K562 (cell line): ENCODE results near the gene ST7. TPM values are rescaled to one million over a fixed set of nuclear protein-coding genes. Genes with fewer than 3 reads are reported as not detected.
A peak's percentile ranks its signal among the peaks of the same experiment; 100 is the strongest.

Experiments
- AFF4 ChIP-seq: sonication (generic); formaldehyde crosslinking; IDR thresholded peaks from 2 replicates; pipeline ENCODE4 v1.8.0; 2023; ENCODE audit warnings: mild to moderate bottlenecking, missing genetic modification reagents
- ATF3 ChIP-seq, 2 experiments: fragments of 450-650 bp in 1 of 2; sonication (generic) in 1 of 2; formaldehyde crosslinking in 1 of 2; IDR thresholded peaks in 1 of 2; conservative IDR thresholded peaks in 1 of 2; 2 replicates each; pipeline versions ENCODE4 v1.6.1 to v1.8.1; 2016 to 2023; ENCODE audit warnings: mild to moderate bottlenecking in 2 of 2, moderate library complexity in 2 of 2, inconsistent platforms in 1 of 2, missing genetic modification reagents in 1 of 2
- CREBBP ChIP-seq: IDR thresholded peaks from one replicate; pipeline ENCODE4 v1.6.1; 2012; ENCODE audit warnings: low read depth, mild to moderate bottlenecking, control low read depth, inconsistent platforms, low read length
- E2F3 ChIP-seq: fragments of 250-450 bp; sonication (Bioruptor Pico); IDR thresholded peaks from 2 replicates; pipeline ENCODE4 v1.4.0; 2020; ENCODE audit warnings: mild to moderate bottlenecking
- FOXP4 ChIP-seq: sonication (generic); formaldehyde crosslinking; IDR thresholded peaks from 2 replicates; pipeline ENCODE4 v1.8.0; 2022; ENCODE audit warnings: mild to moderate bottlenecking, missing genetic modification reagents, borderline replicate concordance
- HMG20A ChIP-seq: fragments of 450-650 bp; formaldehyde crosslinking; conservative IDR thresholded peaks from 2 replicates; pipeline ENCODE4 v1.4.0; 2020; ENCODE audit warnings: mild to moderate bottlenecking, mixed read lengths
- HNRNPLL ChIP-seq: fragments of 200-400 bp; formaldehyde crosslinking; IDR thresholded peaks from 2 replicates; pipeline ENCODE4 v1.6.1; 2017; ENCODE audit warnings: low read length, low read depth, mild to moderate bottlenecking; ENCODE audit not compliant: poor library complexity, severe bottlenecking
- LCOR ChIP-seq: sonication (generic); formaldehyde crosslinking; IDR thresholded peaks from 2 replicates; pipeline ENCODE4 v1.8.0; 2022; ENCODE audit warnings: mild to moderate bottlenecking, missing genetic modification reagents
- MEIS2 ChIP-seq: fragments of 450-650 bp; IDR thresholded peaks from 2 replicates; pipeline ENCODE4 v1.6.1; 2014; ENCODE audit warnings: mild to moderate bottlenecking; ENCODE audit not compliant: partially characterized antibody
- NFE2 ChIP-seq: IDR thresholded peaks from 2 replicates; pipeline ENCODE4 v1.6.1; 2014; ENCODE audit warnings: antibody characterized with exemption, low read depth
- NFRKB ChIP-seq: fragments of 450-650 bp; IDR thresholded peaks from 2 replicates; pipeline ENCODE4 v1.6.1; 2016; ENCODE audit warnings: low read depth
- POU5F1 ChIP-seq: fragments of 150-350 bp; IDR thresholded peaks from 2 replicates; pipeline ENCODE4 v1.6.1; 2014; ENCODE audit warnings: borderline replicate concordance, low read length, low read depth, mild to moderate bottlenecking; ENCODE audit not compliant: partially characterized antibody
- RBM39 ChIP-seq: fragments of 200-400 bp; formaldehyde crosslinking; optimal IDR thresholded peaks from 2 replicates; pipeline ENCODE3; 2018; ENCODE audit warnings: low read depth, low read length
- RUNX1 ChIP-seq: sonication (generic); IDR thresholded peaks from 2 replicates; pipeline ENCODE4 v1.6.1; 2016; ENCODE audit warnings: antibody characterized with exemption, low read depth
- TFAM ChIP-seq: fragments of 250-450 bp; sonication (Bioruptor Pico); conservative IDR thresholded peaks from 2 replicates; pipeline ENCODE4 v1.5.0; 2021; ENCODE audit warnings: mild to moderate bottlenecking, moderate library complexity
- TSHZ1 ChIP-seq: fragments of 250-450 bp; sonication (Bioruptor Pico); IDR thresholded peaks from 2 replicates; pipeline ENCODE4 v1.4.0; 2020; ENCODE audit warnings: mild to moderate bottlenecking, moderate library complexity
- ZNF436 ChIP-seq: fragments of 250-450, 450-650 bp; sonication (Bioruptor Pico); formaldehyde crosslinking; IDR thresholded peaks from 2 replicates; pipeline ENCODE4 v1.7.0; 2020; ENCODE audit warnings: mild to moderate bottlenecking
- polyA plus RNA-seq, 8 experiments: library from polyadenylated mRNA; depleted of rRNA in 4 of 8; stranded (reverse) in 5 of 8; unstranded in 3 of 8; fragments of >200 nt; fragmentation: Nextera tagmentation in 2 of 8; fragmentation: Illumina TruSeq in 1 of 8; extraction: Ambion mirVana in 2 of 8; extraction: Trizol in 1 of 8; gene quantifications; 2 replicates each; pipeline versions ENCODE4 v1.2.1 to v1.2.3, GENCODE V29; 2011 to 2014; ENCODE audit warnings: inconsistent platforms in 1 of 8, missing spikeins in 1 of 8
- total RNA-seq, 7 experiments: library from RNA; depleted of rRNA in 6 of 7; stranded (reverse); fragments of >200 nt in 6 of 7; fragmentation: Illumina TruSeq in 2 of 7; extraction: Trizol in 2 of 7; gene quantifications; 2 replicates each; pipeline versions ENCODE4 v1.2.1 to v1.2.3, GENCODE V29; 2011 to 2021; ENCODE audit warnings: low replicate concordance in 1 of 7

The ST7 gene
- total and polyA plus RNA-seq, 9 of the 15 experiments (the other 6 are each of a cell fraction or from before 2014, with no cell fraction given): 23.9 to 56.3 (median 36.9) TPM

- peak; percentile 64; the same call in 1 of the 2 replicates for TF ChIP-seq NFE2
- no peak for TF ChIP-seq CREBBP
- TF ChIP-seq LCOR (CRISPR knock-in tag): no peak
- no peak for TF ChIP-seq TFAM
- TF ChIP-seq HMG20A (CRISPR knock-in tag): no peak
- no peak for TF ChIP-seq NFRKB
- TF ChIP-seq MEIS2: no peak
- no peak for TF ChIP-seq FOXP4 (CRISPR knock-in tag)
- no peak for TF ChIP-seq E2F3 (CRISPR knock-in tag)
- TF ChIP-seq RBM39: no peak
- no peak for TF ChIP-seq ATF3 (IDR thresholded peaks at IDR 0.05)
- TF ChIP-seq ATF3 (CRISPR knock-in tag; conservative IDR thresholded peaks at IDR 0.05): no peak
- TF ChIP-seq RUNX1: no peak
- peak; percentile 37; the same call in 1 of the 2 replicates for TF ChIP-seq AFF4
- TF ChIP-seq ZNF436 (CRISPR knock-in tag): no peak
- TF ChIP-seq TSHZ1 (CRISPR knock-in tag): no peak
- TF ChIP-seq POU5F1: no peak
- TF ChIP-seq HNRNPLL: no peak
Observed at GRCh38 chr7:116942504-116942903, 10.8 kb upstream of the ST7 start (continued).
